ENCODE data around the gene ADAT1.
A peak's percentile ranks its signal among the peaks of the same experiment; 100 is the strongest.

Gene ADAT1

GRCh38 chr16:75622761-75623605, at the start of gene ADAT1:
TSS of gene ADAT1 (minus strand) at chr16:75623281. CDS start at chr16:75620799, 2,482 bp downstream.
- peak; percentile 98 for DNase-seq

GRCh38 chr16:75667503-75667902, 44.4 kb upstream of the ADAT1 start:
- no peak for DNase-seq

- DNase-seq: no peak
These were observed 37.7 kb upstream of the ADAT1 start for GRCh38 chr16:75660726-75661302.

- no peak for DNase-seq
These were observed 37.2 kb upstream of the ADAT1 start for GRCh38 chr16:75660321-75660720.

- no peak for DNase-seq
These were observed 35.1 kb upstream of the ADAT1 start for GRCh38 chr16:75658175-75658574.

- DNase-seq: no peak
These were observed 30.8 kb upstream of the ADAT1 start for GRCh38 chr16:75653922-75654321.

GRCh38 chr16:75648265-75649076, 25.4 kb upstream of the ADAT1 start:
- peak; percentile 89 for DNase-seq

- DNase-seq: peak; percentile 93
These were observed 24.6 kb upstream of the ADAT1 start, which contains the start of the genes KARS1 and TERF2IP for GRCh38 chr16:75647492-75648264. TSS of gene KARS1 (minus strand) at chr16:75647665. CDS start at chr16:75647639, 26 bp downstream. TSS of gene TERF2IP (plus strand) at chr16:75647773. CDS start at chr16:75647883, 110 bp downstream.

- DNase-seq: no peak
These were observed 24.0 kb upstream of the ADAT1 start for GRCh38 chr16:75647112-75647491.

- DNase-seq: no peak
These were observed 21.3 kb upstream of the ADAT1 start for GRCh38 chr16:75644240-75645012.

- DNase-seq: no peak
These were observed 17.5 kb upstream of the ADAT1 start for GRCh38 chr16:75640598-75640997.

GRCh38 chr16:75635036-75635435, 12.0 kb upstream of the ADAT1 start:
- no peak for DNase-seq

GRCh38 chr16:75632857-75633256, 9.8 kb upstream of the ADAT1 start:
- DNase-seq: no peak

GRCh38 chr16:75630052-75630451, 7.0 kb upstream of the ADAT1 start:
- no peak for DNase-seq

- no peak for DNase-seq
These were observed 6.1 kb upstream of the ADAT1 start for GRCh38 chr16:75629132-75629531.

- no peak for DNase-seq
These were observed 5.3 kb upstream of the ADAT1 start for GRCh38 chr16:75628351-75628750.

GRCh38 chr16:75627851-75628250, 4.8 kb upstream of the ADAT1 start:
- DNase-seq: no peak

GRCh38 chr16:75626806-75627205, 3.7 kb upstream of the ADAT1 start:
- DNase-seq: no peak

- no peak for DNase-seq
These were observed 1.8 kb upstream of the ADAT1 start for GRCh38 chr16:75624921-75625334.

GRCh38 chr16:75621170-75621477, 2.0 kb downstream of the ADAT1 start:
- DNase-seq: no peak

GRCh38 chr16:75620326-75621169, 2.5 kb downstream of the ADAT1 start:
- no peak for DNase-seq

All from activated CD8-positive, alpha-beta memory T cell treated with anti-CD3 and anti-CD28 coated beads, Interleukin-2, amount 50 U/mL, for 48 hours (primary cell).